ENCODE results near the gene FAM83D. TPM values are rescaled to one million over a fixed set of nuclear protein-coding genes. Genes with fewer than 3 reads are reported as not detected.

Gene FAM83D
- total and polyA plus RNA-seq, 10 donors, result 0.46 to 3.0 (median 1.3) TPM

- H3K27ac ChIP-seq, result no peak overlapping the region
- H3K4me1 ChIP-seq, result peaks cover 0 to 9% (median 0%) of the 10 kb centered on the region in 6 donors
- intact Hi-C loops (cut with DNase I; ENCODE audit: low total_unique reads), result no loop called here
- no peaks in the 10 kb centered on the region for H3K9me3 ChIP-seq
- WGBS, 5 donors, result 90 to 99% (median 96%) methylated on average over 2 of the region's 2 CpGs
- DNase-seq, result no peak
- H3K27me3 ChIP-seq (replicated peaks in 1 of 7), result no peaks in the 10 kb centered on the region
- peaks cover 0 to 52% (median 4%) of the 10 kb centered on the region in 6 donors for H3K36me3 ChIP-seq
- no peak overlapping the region for H3K4me3 ChIP-seq
- TF ChIP-seq POLR2AphosphoS5 (IDR thresholded peaks at IDR 0.05) (no peak), POLR2A (IDR thresholded peaks at IDR 0.05) (no peak), CTCF (IDR thresholded peaks at IDR 0.05 in 8 of 11, conservative IDR thresholded peaks at IDR 0.05 in 3 of 11) (no peak)
Observed at GRCh38 chr20:38979434-38979833, 53.2 kb downstream of the FAM83D start.

- no peaks in the 10 kb centered on the region for H3K9me3 ChIP-seq
- no peaks in the 10 kb centered on the region for H3K27me3 ChIP-seq (replicated peaks in 1 of 7)
- H3K27ac ChIP-seq, result no peak overlapping the region
- 80 to 100% (median 94%) methylated on average over 3 of the region's 3 CpGs for WGBS, 5 donors
- DNase-seq, result no peak
- H3K36me3 ChIP-seq, result peaks cover 0 to 51% (median 6%) of the 10 kb centered on the region in 6 donors
- intact Hi-C loops (cut with DNase I; ENCODE audit: low total_unique reads), result no loop called here
- peaks cover 0 to 13% (median 2%) of the 10 kb centered on the region in 6 donors for H3K4me1 ChIP-seq
- H3K4me3 ChIP-seq, result no peak overlapping the region
- no peak for TF ChIP-seq POLR2AphosphoS5 (IDR thresholded peaks at IDR 0.05)
Observed at GRCh38 chr20:38979842-38980241, 53.6 kb downstream of the FAM83D start.

GRCh38 chr20:38982291-38982690, 56.1 kb downstream of the FAM83D start:
- 94 to 100% (median 97%) methylated on average over 1 of the region's 1 CpG for WGBS, 5 donors
- no peak for DNase-seq
- Histone ChIP-seq H3K4me3 (no peak overlapping the region), H3K9me3 (no peaks in the 10 kb centered on the region), H3K27ac (no peak overlapping the region), H3K4me1 (peaks cover 0 to 37% (median 15%) of the 10 kb centered on the region in 6 donors), H3K36me3 (peaks cover 0 to 41% (median 6%) of the 10 kb centered on the region in 6 donors), H3K27me3 (replicated peaks in 1 of 7) (no peaks in the 10 kb centered on the region)
- intact Hi-C loops (cut with DNase I; ENCODE audit: low total_unique reads), result no loop called here
- TF ChIP-seq POLR2A (IDR thresholded peaks at IDR 0.05) (no peak), POLR2AphosphoS5 (IDR thresholded peaks at IDR 0.05) (no peak), CTCF (IDR thresholded peaks at IDR 0.05 in 8 of 11, conservative IDR thresholded peaks at IDR 0.05 in 3 of 11) (no peak)

- TF ChIP-seq POLR2AphosphoS5 (IDR thresholded peaks at IDR 0.05) (no peak), POLR2A (IDR thresholded peaks at IDR 0.05) (no peak), CTCF (IDR thresholded peaks at IDR 0.05 in 8 of 11, conservative IDR thresholded peaks at IDR 0.05 in 3 of 11) (no peak)
- 86 to 91% (median 88%) methylated on average over 4 of the region's 4 CpGs for WGBS, 5 donors
- Histone ChIP-seq H3K27ac (peak overlapping the region in 3 of 8 donors; percentile 10 to 29 (median 13)), H3K4me3 (no peak overlapping the region), H3K4me1 (peaks cover 0 to 45% (median 20%) of the 10 kb centered on the region in 6 donors), H3K36me3 (peaks cover 0 to 44% (median 16%) of the 10 kb centered on the region in 6 donors), H3K9me3 (no peaks in the 10 kb centered on the region), H3K27me3 (replicated peaks in 1 of 7) (no peaks in the 10 kb centered on the region)
- intact Hi-C loops (cut with DNase I; ENCODE audit: low total_unique reads), result no loop called here
- DNase-seq, result no peak
Observed at GRCh38 chr20:38985060-38985459, 58.8 kb downstream of the FAM83D start.
